PC-3 (cell line): ENCODE measurements around the gene N4BP3. TPM values are rescaled to one million over a fixed set of nuclear protein-coding genes. Genes with fewer than 3 reads are reported as not detected.
A peak's percentile ranks its signal among the peaks of the same experiment; 100 is the strongest.

Experiments used
- ATAC-seq: fragments of 200-7000 bp; cut with Tn5 transposase; 2 replicates; pipeline ENCODE4 v1.9.1; 2020; ENCODE audit warnings: mild to moderate bottlenecking, moderate library complexity
- BruUV-seq: library from RNA; stranded (reverse); fragments of 400-500 nt; replicated peaks from 2 replicates; lab custom pipeline; 2021; lab: Mats Ljungman, UMichigan
- CTCF ChIA-PET: fragments of 300-600 bp; sonication (Branson Sonifier 250); formaldehyde crosslinking; loops from one replicate; lab custom pipeline; 2022; ENCODE audit warnings: antibody characterized with exemption; lab: Charles Lee
- POLR2A ChIA-PET: fragments of 300-600 bp; sonication (Branson Sonifier 250); formaldehyde crosslinking; loops from one replicate; lab custom pipeline; 2022; ENCODE audit warnings: antibody characterized with exemption; ENCODE audit not compliant: unreplicated experiment; lab: Charles Lee
- DNase-seq: peaks from one replicate; pipeline ENCODE4 v3.0.0-alpha.2; 2015
- H2AFZ ChIP-seq: fragments of 300-600 bp; sonication (generic); 2 replicates; pipeline ENCODE4 v1.6.0; 2016; ENCODE audit warnings: antibody characterized with exemption, low read length
- H3F3A ChIP-seq: fragments of 300-600 bp; sonication (generic); one replicate; pipeline ENCODE4 v1.6.0; 2017; ENCODE audit warnings: antibody characterized with exemption, low read length, control low read depth, mild to moderate bottlenecking; ENCODE audit not compliant: unreplicated experiment
- H3K27ac ChIP-seq: fragments of 300-600 bp; sonication (generic); 2 replicates; pipeline ENCODE4 v1.5.1; 2016; ENCODE audit warnings: mild to moderate bottlenecking, low read length
- H3K27me3 ChIP-seq: fragments of 300-600 bp; sonication (generic); 2 replicates; pipeline ENCODE4 v1.6.1; 2016; ENCODE audit warnings: low read length, mixed read lengths
- H3K36me3 ChIP-seq: fragments of 300-600 bp; sonication (generic); 2 replicates; pipeline ENCODE4 v1.6.1; 2016; ENCODE audit warnings: low read depth, mixed run types, low read length, mixed read lengths
- H3K4me1 ChIP-seq: fragments of 300-600 bp; sonication (generic); 2 replicates; pipeline ENCODE4 v1.5.1; 2016; ENCODE audit warnings: low read length; ENCODE audit not compliant: insufficient read depth
- H3K4me2 ChIP-seq: fragments of 300-600 bp; sonication (generic); 2 replicates; pipeline ENCODE4 v1.6.0; 2016; ENCODE audit warnings: low read length
- H3K4me3 ChIP-seq: fragments of 300-600 bp; sonication (generic); 2 replicates; pipeline ENCODE4 v1.5.1; 2016; ENCODE audit warnings: mild to moderate bottlenecking, low read length, mixed read lengths
- H3K79me2 ChIP-seq: fragments of 300-600 bp; sonication (generic); 2 replicates; pipeline ENCODE4 v1.6.1; 2017; ENCODE audit warnings: low read length, mixed read lengths
- H3K9ac ChIP-seq: fragments of 300-600 bp; sonication (generic); 2 replicates; pipeline ENCODE4 v1.6.0; 2016; ENCODE audit warnings: mild to moderate bottlenecking, low read length
- H3K9me2 ChIP-seq: fragments of 300-600 bp; sonication (generic); replicated peaks from 2 replicates; pipeline ENCODE4 v1.6.1; 2016; ENCODE audit warnings: mixed run types, low read length, mixed read lengths
- H3K9me3 ChIP-seq: fragments of 300-600 bp; sonication (generic); 2 replicates; pipeline ENCODE4 v1.6.1; 2016; ENCODE audit warnings: low read length, mixed read lengths
- H4K20me1 ChIP-seq: fragments of 300-600 bp; sonication (generic); 2 replicates; pipeline ENCODE4 v1.6.1; 2016; ENCODE audit warnings: low read length, mixed read lengths
- CTCF ChIP-seq: fragments of 300-600 bp; sonication (generic); conservative IDR thresholded peaks from 2 replicates; pipeline ENCODE4 v1.5.1; 2017; ENCODE audit warnings: antibody characterized with exemption, low read depth, mild to moderate bottlenecking, low read length
- EZH2 ChIP-seq: fragments of 300-600 bp; sonication (generic); IDR thresholded peaks from one replicate; pipeline ENCODE4 v1.6.1; 2017; ENCODE audit warnings: antibody characterized with exemption, mild to moderate bottlenecking, low read length; ENCODE audit not compliant: unreplicated experiment
- EZH2phosphoT487 ChIP-seq: fragments of 300-600 bp; sonication (generic); IDR thresholded peaks from 2 replicates; pipeline ENCODE4 v1.6.1; 2018; ENCODE audit warnings: mild to moderate bottlenecking, antibody characterized with exemption, low read length, borderline replicate concordance
- intact Hi-C: fragments of 100-400 bp; cut with micrococcal nuclease; formaldehyde crosslinking; loops from 2 replicates; pipeline ENCODE4 v1.9.0; 2023
- total RNA-seq: library from RNA; depleted of rRNA; stranded (reverse); fragments of >200 nt; gene quantifications from 2 replicates; pipeline ENCODE4 v1.2.3, GENCODE V29; 2014

The N4BP3 gene
- total RNA-seq, 1 experiment from 2014 or later = 0.36 TPM

GRCh38 chr5:178131446-178131996 lies 18.2 kb downstream of the N4BP3 start:
- H3K27me3 ChIP-seq = no peaks in the 10 kb centered on the region
- ChIA-PET POLR2A (no interaction called here), CTCF (no interaction called here)
- H3K4me3 ChIP-seq = peak overlapping the region; percentile 100
- peak overlapping the region; percentile 88 for H2AFZ ChIP-seq
- no peaks in the 10 kb centered on the region for H3K9me2 ChIP-seq
- H4K20me1 ChIP-seq = no peaks in the 10 kb centered on the region
- peaks cover 16% of the 10 kb centered on the region; the same call in 1 of the 2 replicates for H3K4me1 ChIP-seq
- TF ChIP-seq EZH2phosphoT487 (no peak), EZH2 (no peak), CTCF (no peak)
- intact Hi-C loops = loop anchor here (1.0 kb wide), 1 partner anchor 22 kb away; the partner anchor contains the start of gene NHP2
- no peaks in the 10 kb centered on the region for H3F3A ChIP-seq
- no peak for ATAC-seq
- no peaks in the 10 kb centered on the region for H3K9me3 ChIP-seq
- TSS peak; percentile 66 for BruUV-seq
- no peak for DNase-seq
- peaks cover 22% of the 10 kb centered on the region for H3K79me2 ChIP-seq
- H3K27ac ChIP-seq = peak overlapping the region; percentile 39; the same call in 1 of the 2 replicates
- peak overlapping the region; percentile 90 for H3K4me2 ChIP-seq
- H3K9ac ChIP-seq = peak overlapping the region; percentile 88
- peaks cover 2% of the 10 kb centered on the region; the same call in 1 of the 2 replicates for H3K36me3 ChIP-seq

GRCh38 chr5:178136990-178137389 lies 23.7 kb downstream of the N4BP3 start:
- ChIA-PET POLR2A (interaction anchor here (0.7 kb wide), 1 partner anchor 50 kb away, joined by 3 read pairs; no protein-coding TSS in a partner anchor), CTCF (no interaction called here)
- Histone ChIP-seq H3K9ac (no peak overlapping the region), H2AFZ (no peak overlapping the region), H3K4me1 (peaks cover 3% of the 10 kb centered on the region; the same call in 1 of the 2 replicates), H3K27ac (no peak overlapping the region), H3K27me3 (no peaks in the 10 kb centered on the region), H3K36me3 (peaks cover 9% of the 10 kb centered on the region; the same call in 1 of the 2 replicates), H3K9me2 (no peaks in the 10 kb centered on the region), H3K4me2 (no peak overlapping the region), H3K9me3 (no peaks in the 10 kb centered on the region), H4K20me1 (no peaks in the 10 kb centered on the region), H3K79me2 (peaks cover 11% of the 10 kb centered on the region), H3K4me3 (no peak overlapping the region), H3F3A (no peaks in the 10 kb centered on the region)
- no peak for TF ChIP-seq EZH2phosphoT487
- no peak for TF ChIP-seq EZH2
- TF ChIP-seq CTCF = no peak
- no peak for DNase-seq
- no TSS peak for BruUV-seq
- ATAC-seq = no peak
- intact Hi-C loops = no loop called here

- intact Hi-C loops = no loop called here
- Histone ChIP-seq H3F3A (no peaks in the 10 kb centered on the region), H3K9me3 (no peaks in the 10 kb centered on the region), H3K79me2 (peaks cover 6% of the 10 kb centered on the region; the same call in 1 of the 2 replicates), H3K4me1 (no peaks in the 10 kb centered on the region), H3K4me3 (no peak overlapping the region), H3K36me3 (peaks cover 14% of the 10 kb centered on the region; the same call in 1 of the 2 replicates), H3K9ac (no peak overlapping the region), H2AFZ (no peak overlapping the region), H3K9me2 (no peaks in the 10 kb centered on the region), H3K27ac (no peak overlapping the region), H3K27me3 (no peaks in the 10 kb centered on the region), H3K4me2 (no peak overlapping the region), H4K20me1 (no peaks in the 10 kb centered on the region)
- CTCF ChIA-PET = no interaction called here
- TF ChIP-seq EZH2 (no peak), CTCF (no peak), EZH2phosphoT487 (no peak)
- POLR2A ChIA-PET = no interaction called here
- BruUV-seq = no TSS peak
- ATAC-seq (no peak), DNase-seq (no peak)
These were observed 24.7 kb downstream of the N4BP3 start for GRCh38 chr5:178137991-178138390.
